ENCODE measurements around the gene PSME3IP1. TPM values are rescaled to one million over a fixed set of nuclear protein-coding genes. Genes with fewer than 3 reads are reported as not detected.

PSME3IP1 gene
- total and polyA plus RNA-seq, 2 of the 8 experiments (the other 6 are each of a cell fraction or from before 2014, with no cell fraction given), result 95.1 to 98.3 TPM

DNA sequence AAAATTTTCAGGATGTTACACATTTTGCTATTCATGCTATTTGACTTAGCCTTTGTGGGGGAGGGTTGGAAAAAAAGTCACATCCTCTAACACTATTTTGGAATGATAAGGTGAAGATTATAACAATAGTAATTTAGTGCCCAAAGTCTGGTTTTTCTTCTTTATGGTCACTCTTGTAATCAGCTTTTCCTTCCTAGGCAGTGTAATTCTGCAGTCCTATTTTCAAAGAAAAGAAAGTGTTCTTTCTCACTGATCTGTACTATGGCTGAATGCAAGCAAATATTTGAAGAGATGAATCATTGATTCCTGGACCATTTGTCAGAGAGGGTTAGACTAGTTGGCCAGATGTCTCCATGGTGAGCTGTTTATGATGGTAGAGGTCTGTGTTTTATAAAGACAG lies 8.7 kb upstream of the PSME3IP1 start (continued):
- TF ChIP-seq, protein P1, sequence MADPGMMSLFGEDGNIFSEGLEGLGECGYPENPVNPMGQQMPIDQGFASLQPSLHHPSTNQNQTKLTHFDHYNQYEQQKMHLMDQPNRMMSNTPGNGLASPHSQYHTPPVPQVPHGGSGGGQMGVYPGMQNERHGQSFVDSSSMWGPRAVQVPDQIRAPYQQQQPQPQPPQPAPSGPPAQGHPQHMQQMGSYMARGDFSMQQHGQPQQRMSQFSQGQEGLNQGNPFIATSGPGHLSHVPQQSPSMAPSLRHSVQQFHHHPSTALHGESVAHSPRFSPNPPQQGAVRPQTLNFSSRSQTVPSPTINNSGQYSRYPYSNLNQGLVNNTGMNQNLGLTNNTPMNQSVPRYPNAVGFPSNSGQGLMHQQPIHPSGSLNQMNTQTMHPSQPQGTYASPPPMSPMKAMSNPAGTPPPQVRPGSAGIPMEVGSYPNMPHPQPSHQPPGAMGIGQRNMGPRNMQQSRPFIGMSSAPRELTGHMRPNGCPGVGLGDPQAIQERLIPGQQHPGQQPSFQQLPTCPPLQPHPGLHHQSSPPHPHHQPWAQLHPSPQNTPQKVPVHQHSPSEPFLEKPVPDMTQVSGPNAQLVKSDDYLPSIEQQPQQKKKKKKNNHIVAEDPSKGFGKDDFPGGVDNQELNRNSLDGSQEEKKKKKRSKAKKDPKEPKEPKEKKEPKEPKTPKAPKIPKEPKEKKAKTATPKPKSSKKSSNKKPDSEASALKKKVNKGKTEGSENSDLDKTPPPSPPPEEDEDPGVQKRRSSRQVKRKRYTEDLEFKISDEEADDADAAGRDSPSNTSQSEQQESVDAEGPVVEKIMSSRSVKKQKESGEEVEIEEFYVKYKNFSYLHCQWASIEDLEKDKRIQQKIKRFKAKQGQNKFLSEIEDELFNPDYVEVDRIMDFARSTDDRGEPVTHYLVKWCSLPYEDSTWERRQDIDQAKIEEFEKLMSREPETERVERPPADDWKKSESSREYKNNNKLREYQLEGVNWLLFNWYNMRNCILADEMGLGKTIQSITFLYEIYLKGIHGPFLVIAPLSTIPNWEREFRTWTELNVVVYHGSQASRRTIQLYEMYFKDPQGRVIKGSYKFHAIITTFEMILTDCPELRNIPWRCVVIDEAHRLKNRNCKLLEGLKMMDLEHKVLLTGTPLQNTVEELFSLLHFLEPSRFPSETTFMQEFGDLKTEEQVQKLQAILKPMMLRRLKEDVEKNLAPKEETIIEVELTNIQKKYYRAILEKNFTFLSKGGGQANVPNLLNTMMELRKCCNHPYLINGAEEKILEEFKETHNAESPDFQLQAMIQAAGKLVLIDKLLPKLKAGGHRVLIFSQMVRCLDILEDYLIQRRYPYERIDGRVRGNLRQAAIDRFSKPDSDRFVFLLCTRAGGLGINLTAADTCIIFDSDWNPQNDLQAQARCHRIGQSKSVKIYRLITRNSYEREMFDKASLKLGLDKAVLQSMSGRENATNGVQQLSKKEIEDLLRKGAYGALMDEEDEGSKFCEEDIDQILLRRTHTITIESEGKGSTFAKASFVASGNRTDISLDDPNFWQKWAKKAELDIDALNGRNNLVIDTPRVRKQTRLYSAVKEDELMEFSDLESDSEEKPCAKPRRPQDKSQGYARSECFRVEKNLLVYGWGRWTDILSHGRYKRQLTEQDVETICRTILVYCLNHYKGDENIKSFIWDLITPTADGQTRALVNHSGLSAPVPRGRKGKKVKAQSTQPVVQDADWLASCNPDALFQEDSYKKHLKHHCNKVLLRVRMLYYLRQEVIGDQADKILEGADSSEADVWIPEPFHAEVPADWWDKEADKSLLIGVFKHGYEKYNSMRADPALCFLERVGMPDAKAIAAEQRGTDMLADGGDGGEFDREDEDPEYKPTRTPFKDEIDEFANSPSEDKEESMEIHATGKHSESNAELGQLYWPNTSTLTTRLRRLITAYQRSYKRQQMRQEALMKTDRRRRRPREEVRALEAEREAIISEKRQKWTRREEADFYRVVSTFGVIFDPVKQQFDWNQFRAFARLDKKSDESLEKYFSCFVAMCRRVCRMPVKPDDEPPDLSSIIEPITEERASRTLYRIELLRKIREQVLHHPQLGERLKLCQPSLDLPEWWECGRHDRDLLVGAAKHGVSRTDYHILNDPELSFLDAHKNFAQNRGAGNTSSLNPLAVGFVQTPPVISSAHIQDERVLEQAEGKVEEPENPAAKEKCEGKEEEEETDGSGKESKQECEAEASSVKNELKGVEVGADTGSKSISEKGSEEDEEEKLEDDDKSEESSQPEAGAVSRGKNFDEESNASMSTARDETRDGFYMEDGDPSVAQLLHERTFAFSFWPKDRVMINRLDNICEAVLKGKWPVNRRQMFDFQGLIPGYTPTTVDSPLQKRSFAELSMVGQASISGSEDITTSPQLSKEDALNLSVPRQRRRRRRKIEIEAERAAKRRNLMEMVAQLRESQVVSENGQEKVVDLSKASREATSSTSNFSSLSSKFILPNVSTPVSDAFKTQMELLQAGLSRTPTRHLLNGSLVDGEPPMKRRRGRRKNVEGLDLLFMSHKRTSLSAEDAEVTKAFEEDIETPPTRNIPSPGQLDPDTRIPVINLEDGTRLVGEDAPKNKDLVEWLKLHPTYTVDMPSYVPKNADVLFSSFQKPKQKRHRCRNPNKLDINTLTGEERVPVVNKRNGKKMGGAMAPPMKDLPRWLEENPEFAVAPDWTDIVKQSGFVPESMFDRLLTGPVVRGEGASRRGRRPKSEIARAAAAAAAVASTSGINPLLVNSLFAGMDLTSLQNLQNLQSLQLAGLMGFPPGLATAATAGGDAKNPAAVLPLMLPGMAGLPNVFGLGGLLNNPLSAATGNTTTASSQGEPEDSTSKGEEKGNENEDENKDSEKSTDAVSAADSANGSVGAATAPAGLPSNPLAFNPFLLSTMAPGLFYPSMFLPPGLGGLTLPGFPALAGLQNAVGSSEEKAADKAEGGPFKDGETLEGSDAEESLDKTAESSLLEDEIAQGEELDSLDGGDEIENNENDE (IDR thresholded peaks at IDR 0.05; ENCODE audit: insufficient replicate concordance, low read length), result no peak
- no peak for TF ChIP-seq KDM4A (IDR thresholded peaks at IDR 0.05; ENCODE audit: low read depth, low read length, severe bottlenecking)
- no peak for TF ChIP-seq E2F6 (IDR thresholded peaks at IDR 0.05)
